ENCODE data around the gene TNRC18.
"Not testable (repeated sequence)": the region's sequence is repeated elsewhere in the genome, so short reads cannot be mapped to it uniquely, and the experiment has no call there.

The TNRC18 gene

GRCh38 chr7:5360971-5361370 lies 62.7 kb downstream of the TNRC18 start:
- Mint-ChIP-seq H3K4me1 (peaks cover 7% of the 10 kb centered on the region), H3K27me3 (no peaks in the 10 kb centered on the region), H3K4me3 (no peak overlapping the region), H3K36me3 (peaks cover 13% of the 10 kb centered on the region), H3K9me3 (no peaks in the 10 kb centered on the region), H3K27ac (no peak overlapping the region)

- no peak overlapping the region for H3K4me3 Mint-ChIP-seq
- H3K9me3 Mint-ChIP-seq: no peaks in the 10 kb centered on the region
- no peaks in the 10 kb centered on the region for H3K27me3 Mint-ChIP-seq
- H3K36me3 Mint-ChIP-seq: peaks cover 13% of the 10 kb centered on the region
- peaks cover 5% of the 10 kb centered on the region for H3K4me1 Mint-ChIP-seq
- no peak overlapping the region for H3K27ac Mint-ChIP-seq
Measured at GRCh38 chr7:5360451-5360850, 63.2 kb downstream of the TNRC18 start.

DNA sequence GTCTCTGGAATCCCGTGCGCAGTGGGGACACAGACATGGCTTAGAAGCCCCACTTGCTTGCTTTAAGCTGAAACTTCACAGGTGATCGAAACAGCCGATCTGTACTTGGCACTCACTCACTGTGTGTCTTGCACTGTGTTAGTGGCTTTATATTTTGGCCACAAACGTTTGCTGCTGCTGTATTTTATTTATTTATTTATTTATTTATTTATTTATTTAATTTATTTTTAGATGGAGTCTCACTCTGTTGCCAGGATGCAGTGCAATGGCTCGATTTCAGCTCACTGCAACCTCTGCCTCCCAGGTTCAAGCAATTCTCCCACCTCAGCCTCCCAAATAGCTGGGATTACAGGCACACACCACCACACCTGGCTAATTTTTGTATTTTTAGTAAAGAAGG lies 63.6 kb downstream of the TNRC18 start:
- H3K27me3 Mint-ChIP-seq, H3K4me3 Mint-ChIP-seq, H3K4me1 Mint-ChIP-seq, H3K27ac Mint-ChIP-seq, H3K9me3 Mint-ChIP-seq: not testable (repeated sequence)
- H3K36me3 Mint-ChIP-seq: peaks cover 13% of the 10 kb centered on the region

DNA sequence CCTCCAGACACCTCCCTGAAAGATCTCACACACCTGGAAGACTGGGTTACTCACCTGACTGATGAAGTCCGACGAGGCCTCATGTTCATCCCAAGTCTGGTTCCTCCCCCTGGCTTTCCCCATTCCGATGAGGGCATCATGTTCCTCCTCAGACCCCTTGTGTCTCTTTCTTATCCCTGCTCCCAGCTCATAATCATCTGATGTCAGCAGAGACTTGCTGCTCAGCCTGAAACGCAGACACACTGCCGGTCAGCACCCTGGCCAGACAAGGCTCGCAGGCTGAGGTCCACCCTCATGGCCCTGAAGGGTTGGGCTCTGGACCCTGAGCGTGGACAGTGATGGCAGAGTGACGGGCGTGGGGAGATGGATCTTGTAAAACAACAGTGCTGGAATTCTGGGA lies 64.3 kb downstream of the TNRC18 start:
- Mint-ChIP-seq H3K27me3 (no peaks in the 10 kb centered on the region), H3K4me1 (peaks cover 14% of the 10 kb centered on the region), H3K9me3 (no peaks in the 10 kb centered on the region), H3K27ac (no peak overlapping the region), H3K36me3 (peaks cover 15% of the 10 kb centered on the region), H3K4me3 (no peak overlapping the region)

GRCh38 chr7:5357951-5358350 lies 65.7 kb downstream of the TNRC18 start:
- peaks cover 15% of the 10 kb centered on the region for H3K36me3 Mint-ChIP-seq
- no peaks in the 10 kb centered on the region for H3K27me3 Mint-ChIP-seq
- H3K9me3 Mint-ChIP-seq: no peaks in the 10 kb centered on the region
- no peak overlapping the region for H3K27ac Mint-ChIP-seq
- peaks cover 13% of the 10 kb centered on the region for H3K4me1 Mint-ChIP-seq
- no peak overlapping the region for H3K4me3 Mint-ChIP-seq

GRCh38 chr7:5356751-5357119 lies 66.9 kb downstream of the TNRC18 start:
- Mint-ChIP-seq H3K4me3 (no peak overlapping the region), H3K27ac (no peak overlapping the region), H3K36me3 (peaks cover 15% of the 10 kb centered on the region), H3K27me3 (no peaks in the 10 kb centered on the region), H3K4me1 (peaks cover 13% of the 10 kb centered on the region), H3K9me3 (no peaks in the 10 kb centered on the region)

DNA sequence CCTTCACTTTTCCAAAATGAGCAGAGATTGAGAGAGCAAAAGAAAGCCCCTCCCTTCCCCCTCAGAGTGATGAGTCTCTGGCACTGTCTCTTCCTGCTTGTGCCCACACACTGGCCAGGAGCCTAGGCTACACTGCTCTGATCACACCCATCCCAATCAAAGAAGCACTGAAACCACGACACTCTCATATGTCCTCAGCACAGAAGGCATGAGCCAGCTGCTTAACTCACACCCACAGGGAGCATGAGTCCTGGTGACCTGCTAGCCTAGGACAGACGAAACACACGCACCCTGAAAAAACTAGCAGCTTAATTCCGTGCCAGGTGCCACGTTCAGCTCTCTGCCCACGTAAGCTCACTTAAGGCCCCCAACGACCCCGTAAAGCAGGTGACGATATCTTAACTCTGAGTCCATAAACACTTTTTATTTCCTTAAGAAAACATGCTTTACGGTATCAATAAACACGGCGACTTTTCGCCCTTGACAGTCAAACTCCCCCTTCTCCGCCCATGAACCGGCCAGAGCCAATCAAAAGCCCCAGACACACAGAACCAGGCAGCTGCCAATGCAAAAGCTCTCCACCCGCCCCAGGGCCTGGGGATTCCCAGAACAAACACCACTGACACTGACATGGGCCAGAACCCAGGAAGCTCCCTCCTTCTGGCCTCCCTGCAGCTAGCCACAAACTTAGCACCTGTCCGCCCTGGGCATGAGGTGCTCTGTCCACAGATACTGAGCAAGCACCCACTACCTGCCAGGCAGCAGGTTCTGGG lies 69.0 kb downstream of the TNRC18 start:
- no peak overlapping the region for H3K4me3 Mint-ChIP-seq
- H3K4me1 Mint-ChIP-seq: peaks cover 13% of the 10 kb centered on the region
- H3K27me3 Mint-ChIP-seq: no peaks in the 10 kb centered on the region
- H3K9me3 Mint-ChIP-seq: no peaks in the 10 kb centered on the region
- H3K36me3 Mint-ChIP-seq: peaks cover 19% of the 10 kb centered on the region
- H3K27ac Mint-ChIP-seq: no peak overlapping the region

- Mint-ChIP-seq H3K27me3 (no peaks in the 10 kb centered on the region), H3K36me3 (peaks cover 12% of the 10 kb centered on the region), H3K4me3 (no peak overlapping the region), H3K27ac (no peak overlapping the region), H3K4me1 (peaks cover 13% of the 10 kb centered on the region), H3K9me3 (no peaks in the 10 kb centered on the region)
Measured at GRCh38 chr7:5352440-5353010, 71.1 kb downstream of the TNRC18 start.

GRCh38 chr7:5351507-5352265 lies 71.9 kb downstream of the TNRC18 start:
- Mint-ChIP-seq H3K27me3 (no peaks in the 10 kb centered on the region), H3K36me3 (peaks cover 10% of the 10 kb centered on the region), H3K4me1 (peaks cover 13% of the 10 kb centered on the region), H3K27ac (no peak overlapping the region), H3K9me3 (no peaks in the 10 kb centered on the region), H3K4me3 (no peak overlapping the region)

- H3K4me1 Mint-ChIP-seq: peaks cover 13% of the 10 kb centered on the region
- H3K27ac Mint-ChIP-seq: no peak overlapping the region
- H3K36me3 Mint-ChIP-seq: peaks cover 7% of the 10 kb centered on the region
- no peak overlapping the region for H3K4me3 Mint-ChIP-seq
- no peaks in the 10 kb centered on the region for H3K27me3 Mint-ChIP-seq
- H3K9me3 Mint-ChIP-seq: no peaks in the 10 kb centered on the region
Measured at GRCh38 chr7:5350600-5351385, 72.8 kb downstream of the TNRC18 start.

DNA sequence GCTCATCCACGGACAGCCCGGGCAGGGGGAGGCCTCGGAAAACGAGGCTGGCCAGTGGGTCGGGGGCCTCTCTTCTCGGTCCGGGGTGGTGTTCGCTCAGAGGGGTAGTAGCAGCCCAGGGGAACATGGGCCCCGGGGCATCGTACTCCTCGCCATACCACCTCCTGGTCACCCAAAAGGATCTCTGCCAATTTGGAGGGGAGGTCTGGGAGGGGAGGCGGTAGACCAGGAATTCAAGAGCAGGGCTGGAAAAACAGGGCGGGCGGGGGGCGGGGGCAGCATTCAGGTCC lies 73.5 kb downstream of the TNRC18 start:
- Mint-ChIP-seq H3K27me3 (no peaks in the 10 kb centered on the region), H3K27ac (no peak overlapping the region), H3K36me3 (peaks cover 7% of the 10 kb centered on the region), H3K4me1 (peaks cover 11% of the 10 kb centered on the region), H3K4me3 (no peak overlapping the region), H3K9me3 (no peaks in the 10 kb centered on the region)

- H3K9me3 Mint-ChIP-seq: no peaks in the 10 kb centered on the region
- H3K4me1 Mint-ChIP-seq: peaks cover 6% of the 10 kb centered on the region
- H3K4me3 Mint-ChIP-seq: no peak overlapping the region
- peaks cover 10% of the 10 kb centered on the region for H3K36me3 Mint-ChIP-seq
- no peaks in the 10 kb centered on the region for H3K27me3 Mint-ChIP-seq
- H3K27ac Mint-ChIP-seq: no peak overlapping the region
Measured at GRCh38 chr7:5349437-5350173, 74.0 kb downstream of the TNRC18 start.

- Mint-ChIP-seq H3K36me3 (peaks cover 11% of the 10 kb centered on the region), H3K4me3 (no peak overlapping the region), H3K4me1 (no peaks in the 10 kb centered on the region)
Measured at GRCh38 chr7:5349005-5349380, 74.6 kb downstream of the TNRC18 start.

GRCh38 chr7:5348134-5349004 lies 75.3 kb downstream of the TNRC18 start:
- Mint-ChIP-seq H3K4me3 (no peak overlapping the region), H3K9me3 (peaks cover 8% of the 10 kb centered on the region), H3K27ac (no peak overlapping the region), H3K27me3 (no peaks in the 10 kb centered on the region), H3K36me3 (peaks cover 18% of the 10 kb centered on the region), H3K4me1 (no peaks in the 10 kb centered on the region)

More at GRCh38 chr7:5349005-5349380, 74.6 kb downstream of the TNRC18 start:
- Mint-ChIP-seq H3K9me3 (peaks cover 2% of the 10 kb centered on the region), H3K27ac (no peak overlapping the region), H3K27me3 (no peaks in the 10 kb centered on the region)

All from activated naive CD4-positive, alpha-beta T cell treated with anti-CD3 and anti-CD28 coated beads, Interleukin-2, amount 50 U/mL, for 24 hours (primary cell).